Mammary epithelial cell (primary cell): ENCODE data around the gene TMED10.

Experiments
- CTCF ChIP-seq, 2 donors: IDR thresholded peaks in 1 of 2; conservative IDR thresholded peaks in 1 of 2; 2 replicates each; pipeline ENCODE4 v1.5.1; 2011 to 2012; ENCODE audit warnings: inconsistent platforms in 2 of 2, low read length in 2 of 2, mild to moderate bottlenecking in 2 of 2, control low read depth in 1 of 2, low read depth in 1 of 2; ENCODE audit not compliant: insufficient read depth in 1 of 2; ENCODE audit errors: extremely low read depth in 1 of 2
- EZH2 ChIP-seq: IDR thresholded peaks from 2 replicates; pipeline ENCODE4 v1.6.1; 2012; ENCODE audit warnings: low read length, inconsistent platforms, borderline replicate concordance

- TF ChIP-seq CTCF (conservative IDR thresholded peaks at IDR 0.05 in 1 of 2, IDR thresholded peaks at IDR 0.05 in 1 of 2; ENCODE audit: extremely low read depth in 1 of 2, insufficient read depth in 1 of 2, low read depth in 1 of 2, low read length in 2 of 2) (no peak), EZH2 (no peak)
These were observed 52.4 kb downstream of the TMED10 start for GRCh38 chr14:75123991-75124390.
